HG03439 (cell line): ENCODE data around the gene RXFP2.

Experiments
- ATAC-seq: cut with Tn5 transposase; IDR thresholded peaks from one replicate; pipeline ENCODE4 v1.9.1; 2021; ENCODE audit warnings: mild to moderate bottlenecking, moderate library complexity; ENCODE audit not compliant: unreplicated experiment

The RXFP2 gene

DNA sequence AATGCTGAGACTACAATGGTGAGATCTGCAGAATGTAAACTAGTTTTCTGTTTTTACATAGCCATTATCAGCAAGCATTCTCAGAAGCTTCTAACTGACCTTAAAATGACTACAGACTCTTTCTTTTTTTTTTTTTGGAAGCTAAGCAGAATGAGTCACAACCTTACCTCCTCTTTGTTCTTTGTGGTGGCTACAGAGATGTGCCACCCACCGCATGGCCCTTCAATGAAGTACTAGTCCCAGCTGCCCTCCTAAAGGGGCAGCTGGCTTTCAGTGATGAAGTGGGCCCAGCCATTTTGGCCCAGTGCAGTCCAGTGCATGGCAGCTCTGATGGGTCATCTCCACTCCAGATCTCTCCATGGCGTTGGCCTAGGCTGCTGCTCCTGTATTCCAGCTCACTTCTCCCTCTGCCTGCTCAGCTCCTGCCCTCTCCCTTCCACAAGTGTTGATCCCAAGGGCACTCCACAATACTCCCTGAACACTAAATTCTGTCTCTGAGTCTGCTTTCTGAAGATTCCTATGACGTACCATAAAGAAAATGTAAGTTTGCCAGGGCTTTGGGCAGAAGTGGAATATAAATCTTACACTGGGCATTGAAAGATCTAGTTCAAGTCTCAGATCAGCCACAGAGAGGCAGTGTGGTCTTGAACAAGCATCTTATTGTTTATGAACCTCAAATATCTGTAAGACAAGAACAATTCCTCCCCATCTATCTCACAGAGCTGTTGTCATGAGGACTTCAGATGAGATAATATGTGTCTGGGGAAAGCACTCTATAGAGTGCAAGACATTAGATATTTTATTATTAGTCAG is 85.6 kb downstream of the RXFP2 start:
- ATAC-seq, result no peak

DNA sequence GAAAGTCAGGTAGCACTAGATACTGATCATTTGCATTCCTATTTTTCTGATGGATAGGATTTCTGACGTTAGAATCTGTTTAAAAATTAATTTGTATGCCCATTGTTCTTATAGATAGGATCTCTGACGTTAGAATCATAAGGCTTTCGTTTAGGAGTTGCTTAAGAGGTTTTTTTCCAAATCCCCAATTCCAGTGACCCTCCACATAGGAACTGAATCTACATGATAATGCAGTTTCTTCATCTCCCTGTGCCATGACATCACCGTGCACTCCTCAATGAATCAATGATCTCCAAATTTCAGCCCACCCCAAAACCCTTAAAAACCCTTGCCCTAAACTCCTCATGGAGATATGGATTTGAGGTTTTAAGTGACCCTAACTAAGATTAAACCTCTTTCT is 87.2 kb downstream of the RXFP2 start:
- ATAC-seq, result no peak

DNA sequence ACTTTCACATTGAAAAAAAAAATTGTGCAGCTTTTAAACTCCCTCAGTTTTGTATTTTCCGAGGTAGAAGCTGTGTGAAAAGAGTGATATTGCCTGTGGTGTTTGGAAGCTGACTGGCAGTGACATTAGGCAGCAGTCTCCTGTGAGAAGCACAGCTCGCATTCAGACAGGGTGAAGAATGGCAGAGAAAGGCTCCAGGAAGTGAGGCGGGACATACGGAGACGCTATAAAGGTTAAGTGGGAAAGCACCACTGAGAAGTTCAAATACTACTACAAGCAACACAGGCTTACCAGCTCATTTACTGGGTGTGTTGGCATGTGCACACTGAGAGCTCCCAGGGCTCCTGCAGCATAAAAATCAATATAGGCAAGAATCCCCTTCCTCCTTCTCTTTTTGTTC is 88.4 kb downstream of the RXFP2 start:
- ATAC-seq, result no peak

DNA sequence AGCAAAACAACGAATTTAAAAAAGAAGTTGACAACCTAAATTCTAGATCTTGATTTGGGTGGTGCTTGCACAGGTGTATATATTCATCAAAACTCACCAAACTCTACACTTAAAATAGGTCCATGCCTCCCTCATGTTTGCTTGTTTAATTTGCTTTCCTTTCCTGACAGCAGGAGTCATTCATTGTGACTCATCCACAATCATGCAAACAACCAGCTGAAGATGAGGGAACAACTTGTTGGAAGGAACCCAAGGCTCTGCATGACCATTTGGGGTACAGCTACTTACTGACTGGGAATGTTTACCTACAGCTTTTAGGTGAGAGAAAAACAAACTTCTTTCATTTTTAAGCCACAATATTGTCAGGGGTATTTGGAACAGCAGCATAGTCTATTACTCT is 96.6 kb downstream of the RXFP2 start:
- no peak for ATAC-seq

DNA sequence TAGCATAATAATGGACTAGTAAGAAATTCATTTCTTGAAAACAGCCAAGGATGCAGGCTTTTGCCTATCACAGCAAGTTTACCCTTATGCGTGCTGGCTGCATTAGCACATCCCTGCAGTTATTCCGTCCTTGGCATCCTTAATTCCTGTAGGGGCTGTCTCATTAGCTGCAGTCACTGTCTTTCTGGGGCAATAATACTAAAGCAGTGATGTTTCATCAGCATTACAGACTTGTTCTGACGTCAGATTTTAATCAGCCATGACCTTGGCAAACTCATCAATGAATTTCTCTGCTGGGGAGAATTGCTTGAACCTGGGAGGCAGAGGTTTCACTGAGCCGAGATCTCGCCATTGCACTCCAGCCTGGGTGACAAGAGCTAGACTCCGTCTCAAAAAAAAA is 103.7 kb downstream of the RXFP2 start:
- ATAC-seq, result no peak

DNA sequence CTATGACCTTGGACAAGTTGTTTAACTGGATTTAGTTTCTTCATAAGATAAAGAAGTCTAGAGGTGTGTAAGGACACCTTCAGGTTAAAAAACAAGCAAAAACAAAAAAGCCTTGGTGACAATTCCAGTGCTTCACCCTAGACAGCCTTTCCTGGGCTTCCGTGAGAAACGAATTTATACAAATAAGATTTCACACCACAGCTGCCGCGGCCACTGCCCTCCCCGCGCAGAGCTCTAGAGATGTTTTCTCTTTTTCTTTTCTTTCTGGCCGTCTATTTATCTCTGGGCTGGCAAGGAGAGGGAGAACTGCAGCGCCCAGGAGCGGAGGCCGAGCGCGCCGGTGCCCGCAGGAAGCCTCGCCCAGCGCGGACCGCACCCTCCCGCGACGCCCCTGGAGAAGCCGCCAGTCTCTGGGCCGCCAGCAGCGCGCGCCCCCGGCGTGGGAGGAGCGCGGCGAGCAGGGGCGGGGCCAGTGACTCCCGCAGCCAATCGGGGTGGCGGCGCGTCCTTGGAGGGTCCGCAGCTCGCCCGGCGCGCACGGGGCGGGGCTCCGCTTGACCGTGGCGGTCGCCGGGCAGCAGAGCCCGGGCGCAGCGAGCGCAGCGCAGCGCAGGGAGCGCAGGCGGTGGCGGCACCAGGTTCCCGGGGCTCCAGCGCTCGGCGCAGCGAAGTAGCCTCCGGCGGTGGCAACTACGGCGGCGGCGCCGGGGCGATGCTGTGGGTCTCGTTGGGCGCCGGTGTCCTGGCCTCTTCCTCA is 107.0 kb downstream of the RXFP2 start:
- ATAC-seq, result peak; percentile 97

DNA sequence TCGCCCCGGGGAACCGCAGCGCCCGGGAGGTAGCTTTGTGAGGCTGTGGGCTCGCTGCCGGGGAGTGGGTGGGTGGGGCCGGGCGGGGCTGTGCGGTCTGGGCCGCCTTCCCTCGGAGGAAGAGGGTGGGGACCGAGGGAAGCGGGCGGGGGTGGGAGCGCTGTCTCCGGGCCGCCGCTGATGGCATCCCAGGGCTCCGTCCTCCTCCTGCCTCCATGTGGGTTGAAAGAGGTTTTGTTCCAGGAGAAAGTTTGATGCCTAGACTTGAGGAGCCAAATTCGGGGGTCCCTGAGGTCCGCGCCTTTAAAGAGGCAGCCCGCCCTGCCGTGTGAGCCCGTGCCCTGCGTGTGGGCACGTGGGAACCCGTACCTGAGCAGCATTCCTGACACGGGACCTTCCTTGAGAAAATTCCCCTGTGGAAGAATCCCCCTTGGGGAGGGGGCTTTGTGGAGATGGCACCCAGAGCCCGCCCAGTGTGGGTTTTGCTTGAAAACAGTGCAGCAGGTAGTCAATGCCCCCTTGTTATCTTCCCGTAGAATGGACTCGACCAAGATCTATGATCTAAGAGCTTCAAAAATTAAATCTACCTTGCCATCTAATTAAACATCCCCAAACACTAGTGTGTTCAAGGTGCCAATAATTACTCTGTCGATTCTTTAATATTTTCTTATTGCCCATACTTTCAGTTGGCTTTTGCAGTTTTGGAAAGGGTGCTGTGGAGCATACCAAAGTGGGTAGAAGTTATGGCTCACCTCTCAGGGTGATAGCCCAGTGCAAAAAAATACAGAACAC is 107.8 kb downstream of the RXFP2 start:
- ATAC-seq, result no peak

DNA sequence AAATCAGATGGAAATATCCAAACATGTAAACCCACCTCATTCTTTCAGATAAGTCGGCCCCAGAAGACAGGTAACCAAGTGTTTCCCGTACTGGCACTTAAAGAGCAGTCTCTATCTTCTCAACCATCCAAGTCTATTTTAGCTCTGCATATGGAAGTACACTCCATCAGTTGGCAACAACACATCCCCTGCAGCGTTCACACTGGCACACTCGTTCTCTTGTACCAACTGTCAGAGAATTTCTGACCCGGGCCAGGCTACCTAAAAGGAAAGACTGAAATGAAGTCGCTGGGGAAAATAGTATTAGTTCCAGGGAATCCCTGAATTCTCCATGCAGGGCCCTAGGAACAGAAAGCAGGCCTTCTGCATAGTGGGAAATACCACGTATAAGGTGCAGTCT is 109.3 kb downstream of the RXFP2 start:
- no peak for ATAC-seq

DNA sequence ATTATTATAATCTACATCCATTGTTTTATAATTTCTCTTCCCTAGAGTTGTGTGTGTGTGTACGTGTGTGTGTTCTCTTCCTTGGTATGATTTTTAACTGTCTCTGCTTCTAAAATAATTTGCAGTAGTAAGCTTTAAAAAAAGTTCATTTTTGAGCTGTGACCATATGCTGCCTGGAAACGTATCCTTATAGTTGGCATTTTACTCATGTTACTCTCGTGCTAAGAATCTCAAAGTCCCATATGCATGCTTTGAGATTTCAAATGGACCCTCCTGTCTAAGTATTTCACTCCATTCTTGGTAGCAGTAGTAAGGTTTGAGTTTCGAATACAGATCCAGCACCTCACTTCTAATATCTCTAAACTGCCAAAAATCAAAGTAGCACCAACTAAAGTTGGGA is 109.9 kb downstream of the RXFP2 start:
- no peak for ATAC-seq

DNA sequence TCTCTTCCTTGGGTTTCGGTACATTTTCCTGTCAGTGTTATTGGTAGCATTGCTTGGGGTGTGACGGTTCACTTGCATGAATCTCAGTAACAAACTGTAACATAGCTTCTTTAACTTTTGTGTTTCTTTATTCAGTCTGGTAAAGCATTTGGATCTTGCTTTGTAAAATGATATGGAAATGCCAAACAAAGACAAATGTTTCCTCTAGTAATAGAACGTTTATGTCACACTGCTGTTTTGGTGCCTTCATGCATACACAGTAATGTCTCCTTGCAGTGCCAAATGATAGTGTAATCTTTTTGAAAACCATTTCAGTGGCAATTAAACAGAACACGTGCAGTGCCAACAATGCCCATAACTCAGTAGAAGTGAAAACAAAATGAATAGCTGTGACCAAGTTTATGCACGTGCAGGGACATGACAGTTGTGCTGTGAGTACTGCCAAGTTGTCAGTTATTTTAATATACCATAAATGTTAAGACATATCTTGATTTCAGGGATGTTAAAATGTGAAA is 110.8 kb downstream of the RXFP2 start:
- no peak for ATAC-seq

DNA sequence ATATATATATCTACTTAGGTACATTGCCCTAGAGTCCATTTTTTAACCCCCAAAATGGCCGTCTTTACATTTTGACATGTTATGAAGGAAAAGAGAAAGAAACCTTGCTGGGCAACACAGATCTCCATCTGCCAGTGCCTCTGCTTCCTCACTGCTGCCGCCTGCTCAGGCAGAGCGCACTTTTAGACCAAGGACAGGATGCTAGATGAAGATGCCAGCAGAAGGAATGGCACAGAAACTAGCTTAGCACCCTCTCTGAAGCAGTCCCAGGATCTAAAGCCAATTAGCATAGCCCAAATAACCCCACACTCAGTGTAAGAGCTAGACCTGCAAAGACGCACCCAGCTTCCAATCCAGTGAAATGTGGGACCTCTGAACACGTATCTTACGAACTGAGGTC is 111.9 kb downstream of the RXFP2 start:
- no peak for ATAC-seq
